ENCODE data around the gene ANGPTL7.
"Not testable (repeated sequence)": the region's sequence is repeated elsewhere in the genome, so short reads cannot be mapped to it uniquely, and the experiment has no call there.

Gene ANGPTL7, protein sequence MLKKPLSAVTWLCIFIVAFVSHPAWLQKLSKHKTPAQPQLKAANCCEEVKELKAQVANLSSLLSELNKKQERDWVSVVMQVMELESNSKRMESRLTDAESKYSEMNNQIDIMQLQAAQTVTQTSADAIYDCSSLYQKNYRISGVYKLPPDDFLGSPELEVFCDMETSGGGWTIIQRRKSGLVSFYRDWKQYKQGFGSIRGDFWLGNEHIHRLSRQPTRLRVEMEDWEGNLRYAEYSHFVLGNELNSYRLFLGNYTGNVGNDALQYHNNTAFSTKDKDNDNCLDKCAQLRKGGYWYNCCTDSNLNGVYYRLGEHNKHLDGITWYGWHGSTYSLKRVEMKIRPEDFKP

DNA sequence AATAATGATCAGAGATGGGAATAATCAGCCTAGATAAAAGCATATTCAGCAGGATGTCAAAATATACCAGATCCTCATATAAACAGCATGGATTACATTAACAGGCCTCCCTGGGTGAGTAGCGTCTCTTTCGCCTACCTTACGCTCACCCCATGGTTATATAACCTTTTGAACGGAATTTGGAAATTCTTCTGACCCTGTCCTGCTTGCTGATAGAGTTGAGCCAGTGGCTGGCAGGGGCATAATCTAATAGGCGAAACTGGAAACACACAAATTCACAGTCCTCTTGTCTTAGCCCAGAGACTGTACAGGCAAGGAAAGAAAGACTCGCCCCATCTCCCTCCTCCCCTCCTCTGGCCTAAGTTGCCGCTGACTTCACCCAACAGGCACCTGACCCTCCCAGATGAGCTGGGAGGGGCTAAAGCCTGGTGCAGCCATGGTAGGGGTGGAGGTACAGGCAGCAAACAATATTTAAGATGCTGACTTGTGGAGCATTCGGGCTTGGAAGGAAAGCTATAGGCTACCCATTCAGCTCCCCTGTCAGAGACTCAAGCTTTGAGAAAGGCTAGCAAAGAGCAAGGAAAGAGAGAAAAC, at the start of gene ANGPTL7:
Gene ANGPTL7 (plus strand): TSS at position 498 of the 594 bp plus-strand sequence. CDS start 225 bp downstream, outside the sequence.
- no peak for DNase-seq (ENCODE audit: low read depth in 2 of 2, low spot score in 1 of 2)

DNA sequence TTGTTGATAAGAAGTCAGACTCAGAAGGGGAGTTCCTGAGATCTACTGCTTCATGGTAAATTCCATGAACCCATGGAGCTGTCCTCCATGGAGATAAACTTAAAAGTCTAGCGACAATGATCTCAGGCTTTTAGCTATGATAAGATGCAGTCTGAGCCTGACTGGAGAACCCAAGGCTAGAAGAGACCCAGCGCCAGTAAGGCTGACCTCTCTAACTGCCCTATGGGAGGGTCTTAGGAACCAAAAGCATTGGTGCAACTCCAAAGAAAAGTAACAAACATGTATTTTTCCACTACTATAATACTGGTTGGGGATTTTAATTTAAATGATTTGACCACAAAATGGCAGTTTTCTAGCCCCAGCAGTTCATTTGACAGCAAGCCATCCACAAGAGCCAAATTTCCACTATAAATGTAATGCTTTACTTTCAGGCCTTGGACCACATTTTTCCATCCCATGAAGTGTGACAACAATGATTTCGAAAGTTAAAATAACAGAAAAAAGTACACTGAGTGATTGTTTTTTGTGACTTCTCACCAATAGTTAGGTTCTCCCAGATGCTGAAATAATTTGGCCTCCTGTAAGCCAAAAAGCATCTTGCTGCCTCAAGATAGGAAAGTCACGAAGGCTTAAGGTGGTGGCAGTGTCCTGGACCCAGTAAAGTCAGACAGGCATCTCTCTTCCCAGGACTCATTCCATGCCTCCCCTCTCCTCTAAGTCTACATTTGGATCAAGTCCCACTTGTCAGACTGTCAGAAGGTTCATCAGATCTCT, 46.4 kb upstream of the ANGPTL7 start:
- DNase-seq (ENCODE audit: low read depth in 2 of 2, low spot score in 1 of 2), result no peak

DNA sequence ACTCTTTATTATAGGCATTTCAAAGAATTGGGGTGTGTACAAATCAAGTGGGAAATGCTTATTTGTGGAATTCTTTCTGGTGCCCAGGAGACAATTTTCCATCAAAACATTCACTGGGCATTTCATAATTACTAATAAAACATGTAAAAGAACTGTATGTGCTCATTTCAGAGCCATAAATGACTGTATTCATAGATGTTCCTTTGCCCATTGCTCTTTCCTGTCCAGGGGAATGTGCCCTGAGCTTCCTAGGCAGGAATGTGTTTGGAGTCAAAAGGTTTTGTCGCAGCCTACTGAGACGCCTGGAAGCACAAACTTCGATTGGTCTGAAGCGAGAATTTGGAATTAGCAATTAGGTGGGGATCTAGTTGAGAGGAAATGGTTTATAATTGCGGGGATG, 45.8 kb upstream of the ANGPTL7 start:
- DNase-seq (ENCODE audit: low read depth in 2 of 2, low spot score in 1 of 2), result no peak

DNA sequence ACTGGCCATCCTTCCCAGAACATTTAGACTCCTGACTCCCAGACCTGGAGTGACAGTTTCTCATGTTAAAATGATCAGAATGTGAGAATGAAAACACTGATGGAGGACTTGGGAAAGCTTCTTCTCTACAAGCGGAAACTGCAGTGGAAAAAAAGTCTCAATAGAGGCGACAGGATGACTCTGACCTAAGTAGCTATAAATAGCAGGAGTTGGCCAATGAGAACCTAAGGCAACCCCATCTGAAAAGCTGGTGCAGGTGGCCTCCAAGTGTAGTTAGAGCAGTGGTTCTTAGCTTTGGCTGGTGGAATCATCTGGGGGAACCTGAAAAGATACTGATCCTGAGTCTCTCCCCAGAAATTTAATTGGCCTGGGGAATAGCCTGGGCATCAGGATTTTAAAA, 45.2 kb upstream of the ANGPTL7 start:
- DNase-seq (ENCODE audit: low read depth in 2 of 2, low spot score in 1 of 2), result no peak

DNA sequence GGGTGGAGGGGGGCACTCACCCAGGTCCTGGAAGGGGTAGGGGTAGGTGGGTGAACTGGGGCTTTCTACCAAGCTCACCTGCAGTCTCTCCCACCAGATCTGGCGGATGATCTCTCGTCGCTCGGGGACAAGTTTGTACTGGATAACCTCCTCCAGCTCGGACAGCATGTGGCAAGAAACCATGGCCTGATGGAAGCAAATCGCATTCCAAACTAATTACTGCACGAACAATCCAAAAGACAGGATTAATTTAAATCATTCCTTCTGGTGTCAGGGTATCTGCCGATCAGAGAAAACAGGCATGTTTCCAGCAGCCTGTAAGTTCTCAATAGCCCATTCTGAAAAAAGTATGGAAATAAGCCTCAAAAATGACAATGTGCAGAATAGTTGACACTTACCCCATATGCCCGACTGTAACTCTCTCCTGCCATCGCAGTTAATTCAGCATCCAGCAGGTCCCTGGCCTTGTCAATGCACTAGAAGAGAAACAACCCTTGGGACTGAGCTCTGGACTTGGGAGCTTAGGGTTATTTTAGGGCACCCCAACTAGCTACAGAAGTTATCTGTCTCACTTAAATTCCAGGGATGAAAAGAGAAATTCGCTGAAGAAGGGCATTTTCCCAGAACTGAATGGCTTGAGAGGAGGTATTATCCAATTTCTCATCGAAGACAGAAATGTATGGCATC, 44.4 kb upstream of the ANGPTL7 start:
- DNase-seq (ENCODE audit: low read depth in 2 of 2, low spot score in 1 of 2), result no peak

DNA sequence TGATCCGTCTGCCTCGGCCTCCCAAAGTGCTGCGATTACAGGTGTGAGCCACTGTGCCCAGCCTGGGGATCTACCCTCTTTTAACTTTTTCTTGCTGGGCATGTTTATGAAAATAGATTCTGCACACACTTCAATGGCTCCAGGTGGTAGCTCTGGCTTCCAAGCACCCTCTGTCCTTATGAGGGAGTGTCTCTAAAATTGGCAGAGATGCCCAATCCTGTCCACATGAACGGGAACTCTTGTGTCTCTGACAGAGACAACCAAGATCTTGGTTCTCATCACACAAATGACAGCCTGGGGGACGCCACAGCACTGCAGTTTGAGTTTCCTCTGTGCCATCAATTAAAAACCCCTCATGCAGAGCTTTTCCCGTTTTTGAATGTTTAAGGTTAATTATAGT, 43.4 kb upstream of the ANGPTL7 start:
- no peak for DNase-seq (ENCODE audit: low read depth in 2 of 2, low spot score in 1 of 2)

GRCh38 chr1:11147197-11147770, 41.9 kb upstream of the ANGPTL7 start:
- no peak for DNase-seq (ENCODE audit: low read depth in 2 of 2, low spot score in 1 of 2)

- no peak for DNase-seq (ENCODE audit: low read depth in 2 of 2, low spot score in 1 of 2)
Observed at GRCh38 chr1:11150326-11150725, 38.8 kb upstream of the ANGPTL7 start.

- no peak for DNase-seq (ENCODE audit: low read depth in 2 of 2, low spot score in 1 of 2)
Observed at GRCh38 chr1:11151114-11151513, 38.0 kb upstream of the ANGPTL7 start.

DNA sequence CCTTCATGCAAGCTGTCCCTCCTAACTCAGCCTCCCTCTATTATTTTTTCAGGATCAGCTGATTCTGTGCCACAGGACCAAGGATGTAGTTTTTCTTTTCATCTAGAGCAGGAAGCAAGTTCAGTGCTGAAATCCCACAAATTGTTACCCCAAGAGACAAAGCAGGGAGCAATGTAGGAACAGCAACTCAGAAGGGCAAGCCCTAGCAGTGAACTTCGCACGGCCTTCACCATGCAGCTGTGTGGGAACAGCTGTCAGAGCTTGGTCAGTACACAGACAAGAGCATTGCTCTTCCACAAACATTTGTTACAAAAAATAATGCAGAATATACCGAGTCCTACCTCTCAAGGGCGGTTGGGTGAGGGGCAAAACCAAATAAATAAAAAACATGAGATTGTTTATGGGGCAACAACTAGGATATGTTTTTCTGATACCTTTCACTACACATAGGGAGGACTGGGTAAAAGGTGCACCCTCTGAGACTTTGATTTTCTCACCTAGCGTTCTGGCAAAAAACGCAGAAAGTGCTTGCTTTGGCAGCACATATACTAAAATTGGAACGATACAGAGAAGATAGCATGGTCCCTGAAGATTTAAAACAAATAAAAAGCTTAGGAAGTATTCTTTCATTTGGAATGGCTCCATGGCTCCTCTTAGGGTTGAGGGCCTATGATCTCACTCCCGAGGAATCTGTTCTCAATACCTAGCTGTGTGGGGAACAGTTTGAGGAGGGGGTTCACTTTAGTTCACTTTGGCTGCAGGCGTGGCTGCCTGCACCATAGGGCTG, 37.1 kb upstream of the ANGPTL7 start:
- no peak for DNase-seq (ENCODE audit: low read depth in 2 of 2, low spot score in 1 of 2)

- DNase-seq (ENCODE audit: low read depth in 2 of 2, low spot score in 1 of 2), result no peak
Observed at GRCh38 chr1:11152755-11153154, 36.4 kb upstream of the ANGPTL7 start.

DNA sequence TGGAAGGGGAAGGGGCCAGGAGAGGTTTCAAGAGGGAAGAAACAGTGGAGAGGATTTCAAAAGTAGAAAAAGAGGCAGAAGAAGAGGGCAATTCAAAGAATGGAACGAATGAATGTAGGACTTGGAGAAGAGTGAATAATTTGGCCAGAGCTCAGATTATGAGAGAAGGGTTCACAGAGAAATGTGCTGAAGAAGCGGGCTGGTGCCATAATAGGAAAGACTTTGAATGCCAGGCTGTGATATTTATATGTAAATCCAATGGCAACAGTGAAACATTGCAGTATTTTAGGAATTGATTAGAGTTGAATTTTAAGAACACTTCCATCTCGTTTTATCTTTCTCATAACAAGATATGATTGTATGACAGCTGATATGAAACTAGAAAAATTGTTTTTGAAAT, 36.0 kb upstream of the ANGPTL7 start:
- DNase-seq (ENCODE audit: low read depth in 2 of 2, low spot score in 1 of 2), result no peak

- no peak for DNase-seq (ENCODE audit: low read depth in 2 of 2, low spot score in 1 of 2)
Observed at GRCh38 chr1:11156441-11156840, 32.7 kb upstream of the ANGPTL7 start.

- DNase-seq (ENCODE audit: low read depth in 2 of 2, low spot score in 1 of 2), result no peak
Observed at GRCh38 chr1:11156963-11157362, 32.2 kb upstream of the ANGPTL7 start.

DNA sequence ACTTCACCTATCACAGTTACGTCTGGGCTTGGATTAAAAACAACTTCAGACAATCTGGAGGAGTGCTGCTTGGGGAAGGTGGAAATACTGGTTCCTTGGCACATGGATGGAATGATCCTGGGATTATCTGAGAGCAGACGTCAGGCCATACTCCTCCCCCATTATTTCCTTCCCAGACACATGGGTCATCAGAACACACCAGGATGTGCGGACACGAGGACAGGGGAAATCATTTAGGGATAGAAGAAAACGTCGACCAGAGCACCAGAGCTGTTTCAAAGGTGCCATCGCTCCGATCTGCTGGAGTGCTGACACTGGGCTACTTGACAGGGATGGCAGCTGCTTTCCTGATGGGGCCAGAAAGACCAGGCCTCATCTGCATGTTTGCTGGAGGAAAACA, 31.8 kb upstream of the ANGPTL7 start:
- no peak for DNase-seq (ENCODE audit: low read depth in 2 of 2, low spot score in 1 of 2)

- DNase-seq (ENCODE audit: low read depth in 2 of 2, low spot score in 1 of 2), result no peak
Observed at GRCh38 chr1:11157867-11158266, 31.3 kb upstream of the ANGPTL7 start.

GRCh38 chr1:11158291-11158690, 30.9 kb upstream of the ANGPTL7 start:
- DNase-seq (ENCODE audit: low read depth in 2 of 2, low spot score in 1 of 2), result no peak

DNA sequence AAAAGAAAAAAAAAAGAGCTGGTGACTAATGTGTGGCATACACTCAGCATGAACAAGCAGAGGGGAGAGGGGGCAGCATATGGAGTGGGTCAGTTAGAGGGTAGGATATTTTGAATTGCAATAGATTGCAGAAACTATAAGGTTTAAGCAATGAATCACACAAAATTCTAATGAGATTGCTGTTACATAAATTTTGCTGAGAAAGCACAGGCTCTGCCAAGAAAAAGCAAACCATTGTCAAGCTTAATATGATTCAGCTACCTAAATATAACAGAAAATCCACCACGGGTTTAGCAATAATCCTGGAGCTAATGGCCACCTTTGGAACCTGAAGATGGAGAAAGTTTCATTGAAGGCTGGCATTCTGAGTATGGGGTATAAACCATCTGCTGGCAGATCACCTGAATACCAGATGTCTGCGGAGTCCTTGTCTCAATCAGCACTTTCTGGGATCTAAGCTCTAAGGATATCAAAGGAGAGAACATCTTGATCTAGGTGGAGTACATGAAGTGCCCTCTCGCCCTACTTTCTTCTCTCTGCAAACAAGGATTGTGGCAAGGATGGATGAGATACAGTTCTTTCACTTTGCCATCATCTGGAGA, 30.3 kb upstream of the ANGPTL7 start:
- DNase-seq (ENCODE audit: low read depth in 2 of 2, low spot score in 1 of 2), result no peak

DNA sequence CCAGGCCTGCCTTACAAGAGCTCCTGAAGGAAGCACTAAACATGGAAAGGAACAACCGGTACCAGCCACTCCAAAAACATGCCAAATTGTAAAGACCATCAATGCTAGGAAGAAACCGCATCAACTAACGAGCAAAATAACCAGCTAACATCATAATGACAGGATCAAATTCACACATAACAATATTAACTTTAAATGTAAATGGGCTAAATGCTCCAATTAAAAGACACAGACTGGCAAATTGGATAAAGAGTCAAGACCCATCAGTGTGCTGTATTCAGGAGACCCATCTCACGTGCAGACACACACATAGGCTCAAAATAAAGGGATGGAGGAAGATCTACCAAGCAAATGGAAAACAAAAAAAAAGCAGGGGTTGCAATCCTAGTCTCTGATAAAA, 26.4 kb upstream of the ANGPTL7 start:
- DNase-seq (ENCODE audit: low read depth in 2 of 2, low spot score in 1 of 2), result not testable (repeated sequence)

DNA sequence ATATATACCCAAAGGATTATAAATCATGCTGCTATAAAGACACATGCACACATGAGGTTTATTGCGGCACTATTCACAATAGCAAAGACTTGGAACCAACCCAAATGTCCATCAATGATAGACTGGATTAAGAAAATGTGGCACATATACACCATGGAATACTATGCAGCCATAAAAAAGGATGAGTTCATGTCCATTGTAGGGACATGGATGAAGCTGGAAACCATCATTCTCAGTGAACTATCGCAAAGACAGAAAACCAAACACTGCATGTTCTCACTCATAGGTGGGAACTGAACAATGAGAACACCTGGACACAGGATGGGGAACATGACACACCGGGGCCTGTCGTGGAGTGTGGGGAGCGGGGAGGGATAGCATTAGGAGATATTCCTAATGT, 22.4 kb upstream of the ANGPTL7 start:
- not testable (repeated sequence) for DNase-seq (ENCODE audit: low read depth in 2 of 2, low spot score in 1 of 2)

Data from stimulated activated CD8-positive, alpha-beta memory T cell treated with anti-CD3 and anti-CD28 coated beads, Interleukin-4, amount 100 ng/mL, for 4 hours (primary cell).